Left ventricle myocardium inferior (tissue), 1 donor: ENCODE data around the gene BTNL2. TPM values are rescaled to one million over a fixed set of nuclear protein-coding genes. Genes with fewer than 3 reads are reported as not detected.

ENCODE experiments used
- DNase-seq: peaks from one replicate; pipeline ENCODE4 v3.0.0-alpha.2; 2020
- H3K27ac ChIP-seq: fragments of 200-600 bp; replicated peaks from 2 replicates; pipeline ENCODE4 v1.8.0; 2021
- H3K27me3 ChIP-seq: fragments of 200-600 bp; 2 replicates; pipeline ENCODE4 v1.8.0; 2021; ENCODE audit warnings: low read depth
- H3K36me3 ChIP-seq: fragments of 200-600 bp; 2 replicates; pipeline ENCODE4 v1.8.0; 2021
- H3K4me1 ChIP-seq: fragments of 200-600 bp; 2 replicates; pipeline ENCODE4 v1.8.0; 2021
- H3K4me3 ChIP-seq: fragments of 200-600 bp; 2 replicates; pipeline ENCODE4 v1.8.0; 2021; ENCODE audit warnings: mild to moderate bottlenecking, moderate library complexity
- H3K9me3 ChIP-seq: fragments of 200-600 bp; replicated peaks from 2 replicates; pipeline ENCODE4 v1.8.0; 2021
- CTCF ChIP-seq: fragments of 200-600 bp; IDR thresholded peaks from 2 replicates; pipeline ENCODE4 v1.8.0; 2021; ENCODE audit warnings: antibody characterized with exemption, mild to moderate bottlenecking, borderline replicate concordance
- intact Hi-C: fragments of 100-400 bp; cut with micrococcal nuclease; formaldehyde crosslinking; loops from one replicate; pipeline ENCODE4 v1.11.0; 2022
- total RNA-seq: library from RNA; stranded (reverse); fragmentation: NEBNext Ultra II Directional; extraction: Animal tissue kit (Norgen Biotek cat#: 25700); gene quantifications from one replicate; pipeline ENCODE4 v1.2.1, GENCODE V29; 2021
- donor health status: DM: no; HTN: yes; CAD: no; lungs with severe emphysema.

Gene BTNL2
- total RNA-seq, 1 donor from 2014 or later: not detected

GRCh38 chr6:32391505-32391904, 15.5 kb downstream of the BTNL2 start:
- intact Hi-C loops: no loop called here
- TF ChIP-seq CTCF: no peak

GRCh38 chr6:32387589-32388340, 19.2 kb downstream of the BTNL2 start:
- H3K9me3 ChIP-seq: no peaks in the 10 kb centered on the region
- H3K36me3 ChIP-seq: no peaks in the 10 kb centered on the region
- intact Hi-C loops: no loop called here
- peaks cover 10% of the 10 kb centered on the region for H3K27me3 ChIP-seq
- no peak overlapping the region for H3K27ac ChIP-seq
- DNase-seq: no peak
- peaks cover 2% of the 10 kb centered on the region for H3K4me1 ChIP-seq
- no peak overlapping the region for H3K4me3 ChIP-seq
- no peak for TF ChIP-seq CTCF

More at GRCh38 chr6:32391505-32391904, 15.5 kb downstream of the BTNL2 start:
- Histone ChIP-seq H3K27me3 (peaks cover 14% of the 10 kb centered on the region), H3K9me3 (no peaks in the 10 kb centered on the region), H3K27ac (no peak overlapping the region), H3K4me3 (no peak overlapping the region), H3K36me3 (no peaks in the 10 kb centered on the region), H3K4me1 (peaks cover 15% of the 10 kb centered on the region)
- DNase-seq: no peak

DNA sequence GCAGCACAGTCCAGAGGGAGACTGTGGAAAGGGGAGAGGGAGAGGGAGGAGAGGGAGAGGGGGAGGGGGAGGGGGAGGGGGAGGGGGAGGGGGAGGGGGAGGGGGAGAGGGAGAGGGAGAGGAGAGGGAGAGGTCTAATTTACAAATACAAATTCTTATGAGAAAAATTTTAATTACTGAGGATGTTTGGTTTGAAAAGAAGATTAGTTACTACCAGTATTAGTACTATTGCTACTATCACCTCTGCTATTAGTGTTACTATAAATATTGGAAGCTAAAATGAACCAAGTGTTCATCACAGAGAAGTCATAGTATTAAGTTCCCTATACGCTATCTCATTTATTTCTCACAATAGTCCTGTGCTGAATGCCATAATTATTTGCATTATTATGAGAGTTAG, 20.9 kb downstream of the BTNL2 start:
- Histone ChIP-seq H3K36me3 (no peaks in the 10 kb centered on the region), H3K9me3 (no peaks in the 10 kb centered on the region), H3K27me3 (peaks cover 10% of the 10 kb centered on the region), H3K4me3 (no peak overlapping the region), H3K4me1 (no peaks in the 10 kb centered on the region), H3K27ac (no peak overlapping the region)
- no peak for DNase-seq
- intact Hi-C loops: no loop called here
- no peak for TF ChIP-seq CTCF

DNA sequence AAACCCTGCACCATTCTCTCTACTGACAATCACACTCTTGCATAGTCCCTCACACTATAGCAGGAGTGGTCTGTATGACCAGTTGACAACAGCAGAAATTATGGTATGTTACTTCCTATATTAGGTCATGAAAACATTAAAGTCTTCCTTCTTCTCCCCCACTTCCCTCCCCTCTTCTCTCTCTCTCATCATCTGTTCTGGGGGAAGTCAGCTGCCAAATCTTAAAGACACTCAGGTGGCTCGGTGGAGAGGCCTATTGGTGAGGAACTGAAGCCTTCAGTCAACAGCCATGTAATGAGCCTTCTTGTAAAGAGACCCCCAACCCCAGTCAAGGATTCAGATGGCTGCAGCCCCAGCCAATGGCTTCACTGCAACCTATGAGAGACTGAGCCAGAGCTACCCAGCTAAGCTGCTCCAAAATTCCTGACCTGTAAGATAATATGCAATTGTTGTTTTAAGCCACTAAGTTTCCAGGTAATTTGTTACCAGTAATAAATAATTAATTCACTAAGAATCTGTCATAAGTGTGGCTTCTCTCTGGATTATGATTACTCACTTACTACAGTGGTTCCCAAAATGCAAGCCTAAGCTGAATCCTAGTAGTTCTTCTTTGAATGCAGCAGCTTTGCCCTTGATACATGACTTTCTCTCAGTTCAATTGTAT, 24.1 kb downstream of the BTNL2 start:
- Histone ChIP-seq H3K4me1 (no peaks in the 10 kb centered on the region), H3K36me3 (no peaks in the 10 kb centered on the region), H3K4me3 (no peak overlapping the region), H3K9me3 (no peaks in the 10 kb centered on the region), H3K27me3 (peaks cover 3% of the 10 kb centered on the region), H3K27ac (no peak overlapping the region)
- intact Hi-C loops: no loop called here
- DNase-seq: no peak
- TF ChIP-seq CTCF: no peak

GRCh38 chr6:32379545-32379944, 27.4 kb downstream of the BTNL2 start:
- Histone ChIP-seq H3K27me3 (no peaks in the 10 kb centered on the region), H3K4me3 (no peak overlapping the region), H3K4me1 (no peaks in the 10 kb centered on the region), H3K9me3 (no peaks in the 10 kb centered on the region), H3K27ac (no peak overlapping the region), H3K36me3 (no peaks in the 10 kb centered on the region)
- intact Hi-C loops: no loop called here
- no peak for DNase-seq
- no peak for TF ChIP-seq CTCF
